RWPE1 (cell line): ENCODE data around the gene CCDC102B.

Experiments used
- CTCF ChIA-PET: fragments of 350-600 bp; sonication (Branson Sonifier 250); formaldehyde crosslinking; extraction: SDS; loops from one replicate; lab custom pipeline; 2021; lab: Yijun Ruan, JAX
- POLR2A ChIA-PET: fragments of 400-600 bp; formaldehyde crosslinking; extraction: SDS; loops from one replicate; lab custom pipeline; 2020; ENCODE audit warnings: antibody characterized with exemption; ENCODE audit not compliant: low non-redundant PET; lab: Yijun Ruan, JAX
- DNase-seq: peaks from one replicate; pipeline ENCODE4 v3.0.0; 2012; ENCODE audit warnings: low spot score
- H3K27ac ChIP-seq: fragments of 450-650 bp; 2 replicates; pipeline ENCODE4 v1.5.1; 2017
- CTCF ChIP-seq: fragments of 450-650 bp; conservative IDR thresholded peaks from 2 replicates; pipeline ENCODE4 v1.5.1; 2017; ENCODE audit warnings: low read depth, mild to moderate bottlenecking

CCDC102B gene

GRCh38 chr18:68803356-68803755 is 5.5 kb downstream of the CCDC102B start:
- DNase-seq: no peak
- ChIA-PET CTCF (no interaction called here), POLR2A (no interaction called here)
- no peak for TF ChIP-seq CTCF
- H3K27ac ChIP-seq: no peak overlapping the region

GRCh38 chr18:68817584-68817983 is 19.7 kb downstream of the CCDC102B start:
- H3K27ac ChIP-seq: no peak overlapping the region
- ChIA-PET POLR2A (no interaction called here), CTCF (no interaction called here)
- no peak for TF ChIP-seq CTCF
- DNase-seq: no peak

GRCh38 chr18:68818584-68818983 is 20.7 kb downstream of the CCDC102B start:
- no peak overlapping the region for H3K27ac ChIP-seq
- no peak for DNase-seq
- POLR2A ChIA-PET: no interaction called here
- no peak for TF ChIP-seq CTCF
- CTCF ChIA-PET: no interaction called here

GRCh38 chr18:68822926-68823325 is 25.0 kb downstream of the CCDC102B start:
- no peak for TF ChIP-seq CTCF
- no peak for DNase-seq
- no peak overlapping the region for H3K27ac ChIP-seq
- ChIA-PET CTCF (interaction anchor here (0.5 kb wide), 1 partner anchor 1678 kb away, joined by 3 read pairs; no protein-coding TSS in a partner anchor), POLR2A (no interaction called here)

GRCh38 chr18:68826121-68826520 is 28.2 kb downstream of the CCDC102B start:
- no peak for DNase-seq
- TF ChIP-seq CTCF: no peak
- POLR2A ChIA-PET: no interaction called here
- no peak overlapping the region for H3K27ac ChIP-seq
- CTCF ChIA-PET: no interaction called here

- POLR2A ChIA-PET: no interaction called here
- CTCF ChIA-PET: no interaction called here
Measured at GRCh38 chr18:68830256-68831045, 32.6 kb downstream of the CCDC102B start.

More at GRCh38 chr18:68830256-68831045, 32.6 kb downstream of the CCDC102B start:
- no peak overlapping the region for H3K27ac ChIP-seq
- DNase-seq: no peak
- TF ChIP-seq CTCF: no peak
